Astrocyte (in vitro differentiated cells and primary cell): Measurements from ENCODE around the gene NLRP12.
A peak's percentile ranks its signal among the peaks of the same experiment; 100 is the strongest.

Experiments
- CTCF ChIP-seq: IDR thresholded peaks from 2 replicates; pipeline ENCODE4 v1.5.1; 2011; ENCODE audit warnings: low read depth, mild to moderate bottlenecking, inconsistent platforms, low read length, moderate library complexity; ENCODE audit not compliant: insufficient read depth
- EZH2 ChIP-seq: IDR thresholded peaks from 2 replicates; pipeline ENCODE4 v1.6.1; 2012; ENCODE audit warnings: mild to moderate bottlenecking, low read length, inconsistent platforms; ENCODE audit not compliant: insufficient read depth

GRCh38 chr19:53772943-53773342 lies 51.2 kb downstream of the NLRP12 start:
- peak; percentile 59 for TF ChIP-seq CTCF
- TF ChIP-seq EZH2: no peak
